Breast epithelium (tissue), 4 donors: ENCODE results near the gene OR10H5. TPM values are rescaled to one million over a fixed set of nuclear protein-coding genes. Genes with fewer than 3 reads are reported as not detected.

Experiments
- DNase-seq, 2 donors: peaks; one replicate each; pipeline ENCODE4 v3.0.0-alpha.2; 2019; ENCODE audit warnings: low spot score in 2 of 2
- H3K27ac ChIP-seq, 2 donors: fragments of 200-600 bp; sonication (generic) in 1 of 2; one replicate each; pipeline ENCODE4 v1.5.1; 2016 to 2019; ENCODE audit warnings: mild to moderate bottlenecking in 1 of 2
- H3K27me3 ChIP-seq, 2 donors: fragments of 200-600 bp; sonication (generic) in 1 of 2; one replicate each; pipeline versions ENCODE4 v1.5.1 to v1.6.0; 2017 to 2019; ENCODE audit warnings: control low read depth in 1 of 2, mild to moderate bottlenecking in 1 of 2
- H3K36me3 ChIP-seq: fragments of 200-600 bp; one replicate; pipeline ENCODE4 v1.5.1; 2019
- H3K4me1 ChIP-seq, 2 donors: fragments of 200-600 bp; sonication (generic); one replicate each; pipeline ENCODE4 v1.5.1; 2016 to 2019; ENCODE audit warnings: control low read depth in 1 of 2
- H3K4me3 ChIP-seq, 3 donors: fragments of 200-600 bp; sonication (generic); 1 replicate in 2 of 3; 2 replicates in 1 of 3; pipeline ENCODE4 v1.5.1; 2016 to 2019; ENCODE audit warnings: mild to moderate bottlenecking in 3 of 3, moderate library complexity in 2 of 3
- H3K9me3 ChIP-seq, 2 donors: fragments of 200-600 bp; sonication (generic) in 1 of 2; one replicate each; pipeline ENCODE4 v1.5.1; 2016 to 2019; ENCODE audit warnings: control low read depth in 1 of 2
- POLR2A ChIP-seq: fragments of 450-650 bp; IDR thresholded peaks from one replicate; pipeline ENCODE4 v1.6.1; 2016; ENCODE audit warnings: antibody characterized with exemption, mild to moderate bottlenecking, moderate library complexity
- POLR2AphosphoS5 ChIP-seq, 3 donors: sonication (generic); formaldehyde crosslinking; IDR thresholded peaks; one replicate each; pipeline ENCODE4 v1.6.1; 2017; ENCODE audit warnings: antibody characterized with exemption in 3 of 3
- intact Hi-C: fragments of 100-400 bp; cut with DNase I; formaldehyde crosslinking; loops from one replicate; pipeline ENCODE4 v1.15.1; 2023; ENCODE audit warnings: low total_unique reads
- total RNA-seq, 3 donors: library from RNA; depleted of rRNA; stranded (reverse); fragments of >200 nt; gene quantifications; one replicate each; pipeline ENCODE4 v1.1.0, GENCODE V29; 2016
- TF ChIP-seq, protein P1 (sequence below), 3 donors: fragments of 450-650 bp; IDR thresholded peaks; one replicate each; pipeline ENCODE4 v1.5.1; 2016 to 2017; ENCODE audit warnings: antibody characterized with exemption in 3 of 3, mild to moderate bottlenecking in 3 of 3, moderate library complexity in 3 of 3

Gene OR10H5
- total RNA-seq, 3 donors from 2014 or later = not detected

DNA sequence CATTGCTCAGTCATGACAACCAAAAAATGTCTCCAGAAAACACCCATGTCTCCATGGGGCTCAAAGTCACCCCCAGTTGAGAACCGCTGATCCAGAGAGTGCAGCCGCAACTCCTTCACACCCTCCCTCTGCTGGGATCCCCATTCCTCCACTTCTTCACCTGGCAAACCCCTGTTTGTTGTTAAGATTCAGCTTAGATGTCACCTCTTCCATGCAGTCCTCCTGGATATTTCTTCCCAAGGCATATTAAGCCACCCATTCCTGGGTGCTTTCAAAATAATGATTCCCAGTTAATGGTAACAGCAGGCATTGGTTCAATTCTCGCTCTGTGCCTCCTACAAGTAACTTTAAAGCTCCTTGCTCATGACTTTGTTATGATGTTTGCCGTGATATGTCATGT, 24.0 kb downstream of the OR10H5 start:
- no peak for TF ChIP-seq POLR2A
- TF ChIP-seq POLR2AphosphoS5 (IDR thresholded peaks at IDR 0.05) = no peak
- TF ChIP-seq, protein P1, sequence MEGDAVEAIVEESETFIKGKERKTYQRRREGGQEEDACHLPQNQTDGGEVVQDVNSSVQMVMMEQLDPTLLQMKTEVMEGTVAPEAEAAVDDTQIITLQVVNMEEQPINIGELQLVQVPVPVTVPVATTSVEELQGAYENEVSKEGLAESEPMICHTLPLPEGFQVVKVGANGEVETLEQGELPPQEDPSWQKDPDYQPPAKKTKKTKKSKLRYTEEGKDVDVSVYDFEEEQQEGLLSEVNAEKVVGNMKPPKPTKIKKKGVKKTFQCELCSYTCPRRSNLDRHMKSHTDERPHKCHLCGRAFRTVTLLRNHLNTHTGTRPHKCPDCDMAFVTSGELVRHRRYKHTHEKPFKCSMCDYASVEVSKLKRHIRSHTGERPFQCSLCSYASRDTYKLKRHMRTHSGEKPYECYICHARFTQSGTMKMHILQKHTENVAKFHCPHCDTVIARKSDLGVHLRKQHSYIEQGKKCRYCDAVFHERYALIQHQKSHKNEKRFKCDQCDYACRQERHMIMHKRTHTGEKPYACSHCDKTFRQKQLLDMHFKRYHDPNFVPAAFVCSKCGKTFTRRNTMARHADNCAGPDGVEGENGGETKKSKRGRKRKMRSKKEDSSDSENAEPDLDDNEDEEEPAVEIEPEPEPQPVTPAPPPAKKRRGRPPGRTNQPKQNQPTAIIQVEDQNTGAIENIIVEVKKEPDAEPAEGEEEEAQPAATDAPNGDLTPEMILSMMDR (IDR thresholded peaks at IDR 0.05) = no peak
- no peaks in the 10 kb centered on the region for H3K36me3 ChIP-seq
- no peak overlapping the region for H3K4me3 ChIP-seq
- no peaks in the 10 kb centered on the region for H3K4me1 ChIP-seq
- DNase-seq = no peak
- peaks cover 0 to 8% of the 10 kb centered on the region in 2 donors for H3K27me3 ChIP-seq
- H3K27ac ChIP-seq = no peak overlapping the region
- H3K9me3 ChIP-seq = no peaks in the 10 kb centered on the region
- intact Hi-C loops = no loop called here

DNA sequence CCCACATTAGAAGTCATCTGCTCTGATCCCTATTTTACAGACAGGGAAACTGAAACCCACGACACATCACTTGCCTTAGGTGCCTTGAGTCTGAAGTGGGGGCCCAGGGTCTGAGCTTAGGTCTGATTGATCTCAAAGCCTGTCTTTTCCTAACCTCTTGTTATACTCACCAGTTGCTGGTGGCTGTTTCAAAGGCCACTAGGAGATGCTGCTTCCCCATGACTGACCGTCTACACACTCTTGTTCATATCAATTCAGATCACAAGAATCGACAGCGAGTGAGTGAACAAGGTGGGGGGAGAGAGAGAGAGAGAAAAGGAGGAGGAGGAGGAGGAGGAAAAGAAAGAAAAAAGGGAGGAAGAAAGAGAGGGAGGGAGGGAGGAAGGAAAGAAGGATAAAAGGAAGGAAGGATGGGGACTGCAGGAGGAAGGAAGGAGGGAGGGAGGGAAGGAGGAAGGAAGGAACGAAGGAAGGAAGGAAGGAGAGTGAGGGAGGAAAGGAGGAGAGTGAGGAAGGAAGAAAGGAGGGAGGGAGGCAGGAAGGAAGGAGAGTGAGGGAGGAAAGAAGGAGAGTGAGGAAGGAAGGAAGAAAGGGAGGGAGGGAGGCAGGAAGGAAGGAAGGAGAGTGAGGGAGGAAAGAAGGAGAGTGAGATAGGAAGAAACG, 24.7 kb downstream of the OR10H5 start:
- Histone ChIP-seq H3K4me3 (no peak overlapping the region), H3K4me1 (no peaks in the 10 kb centered on the region), H3K9me3 (no peaks in the 10 kb centered on the region), H3K36me3 (no peaks in the 10 kb centered on the region), H3K27ac (no peak overlapping the region), H3K27me3 (peaks cover 0 to 8% of the 10 kb centered on the region in 2 donors)
- DNase-seq = no peak
- no peak for TF ChIP-seq POLR2A
- TF ChIP-seq POLR2AphosphoS5 (IDR thresholded peaks at IDR 0.05) = no peak
- TF ChIP-seq, protein P1 (IDR thresholded peaks at IDR 0.05) = peak in 2 of 3 donors; percentile 32 to 60
- intact Hi-C loops = no loop called here

DNA sequence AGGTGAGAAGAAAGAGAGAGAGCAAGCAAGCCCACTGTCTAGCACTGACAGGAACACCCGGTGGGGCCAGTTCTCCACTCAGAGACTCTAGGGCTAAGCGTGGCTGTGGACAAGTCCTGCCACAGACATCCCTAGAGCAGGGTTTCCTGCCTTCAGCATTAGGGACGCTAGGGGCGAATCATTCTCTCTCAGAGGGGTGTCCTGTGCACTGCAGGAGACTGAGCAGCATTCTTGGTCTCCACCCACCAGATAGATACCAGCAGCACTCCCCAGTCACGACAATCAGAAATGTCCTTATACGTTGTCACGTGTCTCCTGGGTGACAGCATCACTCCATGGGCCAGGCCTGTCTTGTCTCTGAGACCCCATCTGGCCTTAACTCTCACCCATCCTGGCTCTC, 26.5 kb downstream of the OR10H5 start:
- Histone ChIP-seq H3K27ac (no peak overlapping the region), H3K9me3 (no peaks in the 10 kb centered on the region), H3K27me3 (peaks cover 0 to 8% of the 10 kb centered on the region in 2 donors), H3K4me1 (no peaks in the 10 kb centered on the region), H3K36me3 (no peaks in the 10 kb centered on the region), H3K4me3 (no peak overlapping the region)
- TF ChIP-seq POLR2AphosphoS5 (IDR thresholded peaks at IDR 0.05) (no peak), POLR2A (no peak)
- TF ChIP-seq, protein P1 (IDR thresholded peaks at IDR 0.05) = no peak
- no peak for DNase-seq
- intact Hi-C loops = no loop called here

DNA sequence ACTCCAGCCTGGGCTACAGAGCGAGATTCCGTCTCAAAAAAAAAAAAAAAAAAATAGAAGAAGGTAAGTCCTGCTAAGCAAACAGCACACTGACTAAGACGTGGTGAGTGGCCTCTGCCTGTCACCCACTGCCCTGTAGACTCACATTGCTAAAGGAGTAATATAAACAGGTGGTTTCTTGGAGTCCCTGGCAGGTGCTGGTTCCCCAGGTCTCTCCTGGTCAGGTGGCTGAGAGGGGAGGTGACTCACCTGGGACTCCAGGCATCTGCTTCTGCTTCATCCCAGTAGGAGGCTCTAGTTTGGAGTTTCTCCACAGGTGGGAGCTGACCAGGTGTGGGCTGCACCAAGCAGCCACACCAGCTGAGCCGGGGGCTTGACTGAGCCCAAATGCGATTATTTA, 27.8 kb downstream of the OR10H5 start, which contains the start of gene OR10H1:
TSS of gene OR10H1 (minus strand) at position 359 of the 400 bp plus-strand sequence. CDS start 7,627 bp downstream, outside the sequence.
- Histone ChIP-seq H3K36me3 (no peaks in the 10 kb centered on the region), H3K9me3 (no peaks in the 10 kb centered on the region), H3K4me1 (no peaks in the 10 kb centered on the region), H3K4me3 (no peak within 1 kb of the TSS), H3K27ac (no peak within 1 kb of the TSS), H3K27me3 (peaks cover 0 to 8% of the 10 kb centered on the region in 2 donors)
- intact Hi-C loops = no loop called here
- TF ChIP-seq, protein P1 (IDR thresholded peaks at IDR 0.05) = no peak
- TF ChIP-seq POLR2AphosphoS5 (IDR thresholded peaks at IDR 0.05) = no peak
- TF ChIP-seq POLR2A = no peak
- no peak for DNase-seq

DNA sequence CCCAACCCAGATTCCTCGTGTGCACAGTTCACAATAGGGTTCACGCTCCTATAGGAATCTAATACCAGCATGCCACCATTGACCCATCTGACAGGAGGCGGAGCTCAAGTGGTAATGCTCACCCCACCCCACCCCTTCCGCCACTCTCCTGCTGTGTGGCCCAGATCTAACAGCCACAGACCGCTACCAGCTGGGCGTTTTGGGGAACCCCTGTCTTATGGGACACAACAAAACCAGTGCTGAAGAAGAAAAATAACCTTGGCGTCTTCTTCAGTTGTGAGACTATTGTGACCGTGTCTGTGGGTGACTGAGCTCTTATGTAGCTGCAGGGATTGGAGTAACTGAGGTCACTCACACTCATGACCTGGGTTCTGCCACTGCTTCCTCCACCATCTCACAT, 33.2 kb downstream of the OR10H5 start:
- TF ChIP-seq POLR2A (no peak), POLR2AphosphoS5 (IDR thresholded peaks at IDR 0.05) (no peak)
- TF ChIP-seq, protein P1 (IDR thresholded peaks at IDR 0.05) = no peak
- intact Hi-C loops = no loop called here
- H3K4me3 ChIP-seq = no peak overlapping the region
- no peak for DNase-seq
- no peak overlapping the region for H3K27ac ChIP-seq
- H3K36me3 ChIP-seq = no peaks in the 10 kb centered on the region
- no peaks in the 10 kb centered on the region for H3K9me3 ChIP-seq
- no peaks in the 10 kb centered on the region for H3K4me1 ChIP-seq
- H3K27me3 ChIP-seq = no peaks in the 10 kb centered on the region
